Gastrocnemius medialis (tissue), 4 donors: ENCODE data around the gene KCNQ1.

Experiments
- CTCF ChIP-seq, 5 experiments: fragments of 450-650 bp in 3 of 5; fragments of 200-600 bp in 2 of 5; sonication (generic) in 2 of 5; IDR thresholded peaks in 4 of 5; conservative IDR thresholded peaks in 1 of 5; 1 replicate in 4 of 5; 2 replicates in 1 of 5; pipeline ENCODE4 v1.5.1; 2016 to 2019; ENCODE audit warnings: antibody characterized with exemption in 5 of 5, mild to moderate bottlenecking in 3 of 5, moderate library complexity in 3 of 5
- POLR2A ChIP-seq, 2 donors: fragments of 450-650 bp; IDR thresholded peaks; one replicate each; pipeline ENCODE4 v1.6.1; 2017; ENCODE audit warnings: antibody characterized with exemption in 2 of 2, mild to moderate bottlenecking in 2 of 2, moderate library complexity in 2 of 2

GRCh38 chr11:2771758-2772466 lies 327.1 kb downstream of the KCNQ1 start:
- TF ChIP-seq CTCF (IDR thresholded peaks at IDR 0.05 in 4 of 5, conservative IDR thresholded peaks at IDR 0.05 in 1 of 5), result no peak
- TF ChIP-seq POLR2A (IDR thresholded peaks at IDR 0.05), result no peak
